ENCODE data around the gene MAPK8IP1. TPM values are rescaled to one million over a fixed set of nuclear protein-coding genes. Genes with fewer than 3 reads are reported as not detected.
A peak's percentile ranks its signal among the peaks of the same experiment; 100 is the strongest.

Gene MAPK8IP1
- total RNA-seq, 1 experiment from 2014 or later, result not detected

DNA sequence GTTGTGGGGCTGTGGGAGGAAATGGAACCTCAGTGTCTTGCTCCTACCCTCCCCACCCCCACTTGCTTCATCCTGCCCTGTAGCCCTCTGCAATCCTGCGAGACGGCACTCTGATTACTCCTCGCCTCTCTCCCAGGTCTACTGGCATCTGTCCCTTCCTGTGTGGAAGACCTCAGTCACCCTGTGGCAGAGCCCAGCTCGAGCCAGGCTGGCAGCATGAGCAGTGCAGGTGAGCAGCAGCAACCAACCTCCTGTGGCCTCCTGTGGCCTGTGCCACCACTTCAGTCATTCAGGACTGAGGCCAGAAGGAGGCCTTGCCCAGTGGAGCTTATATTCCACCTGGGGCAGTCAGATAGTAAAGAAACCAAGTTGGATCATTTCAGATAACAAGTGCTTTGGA, 14.7 kb upstream of the MAPK8IP1 start:
- H3K36me3 ChIP-seq (ENCODE audit: insufficient read depth, low read length), result peaks cover 10% of the 10 kb centered on the region; the same call in 1 of the 2 replicates
- H3K9ac ChIP-seq (ENCODE audit: low read length), result no peak overlapping the region
- H3K4me3 ChIP-seq (ENCODE audit: low read length), result no peak overlapping the region
- H3K9me3 ChIP-seq (ENCODE audit: low read length), result no peaks in the 10 kb centered on the region
- H2AFZ ChIP-seq (ENCODE audit: low read length), result no peak overlapping the region
- DNase-seq, result no peak
- H3K9me2 ChIP-seq (replicated peaks; ENCODE audit: insufficient read depth, low read length), result no peaks in the 10 kb centered on the region
- H4K20me1 ChIP-seq (ENCODE audit: insufficient read depth, low read depth, low read length), result no peaks in the 10 kb centered on the region
- H3K4me1 ChIP-seq (ENCODE audit: low read length), result peaks cover 13% of the 10 kb centered on the region
- H3K27me3 ChIP-seq (ENCODE audit: low read length), result no peaks in the 10 kb centered on the region
- no peaks in the 10 kb centered on the region for H3K79me2 ChIP-seq (ENCODE audit: low read length)
- H3K27ac ChIP-seq (ENCODE audit: low read length), result no peak overlapping the region
- H3K4me2 ChIP-seq (ENCODE audit: low read depth, low read length, poor library complexity, severe bottlenecking), result no peak overlapping the region

- H3K27me3 ChIP-seq (ENCODE audit: low read length), result no peaks in the 10 kb centered on the region
- no peak for DNase-seq
Measured at GRCh38 chr11:45871638-45872037, 13.8 kb upstream of the MAPK8IP1 start.

GRCh38 chr11:45872651-45873356, 12.6 kb upstream of the MAPK8IP1 start:
- Histone ChIP-seq H2AFZ (ENCODE audit: low read length) (no peak overlapping the region), H3K79me2 (ENCODE audit: low read length) (no peaks in the 10 kb centered on the region), H3K27ac (ENCODE audit: low read length) (no peak overlapping the region), H3K9me3 (ENCODE audit: low read length) (no peaks in the 10 kb centered on the region), H3K9ac (ENCODE audit: low read length) (no peak overlapping the region), H3K27me3 (ENCODE audit: low read length) (no peaks in the 10 kb centered on the region), H3K4me3 (ENCODE audit: low read length) (no peak overlapping the region), H3K9me2 (replicated peaks; ENCODE audit: insufficient read depth, low read length) (no peaks in the 10 kb centered on the region), H4K20me1 (ENCODE audit: insufficient read depth, low read depth, low read length) (no peaks in the 10 kb centered on the region), H3K36me3 (ENCODE audit: insufficient read depth, low read length) (peaks cover 10% of the 10 kb centered on the region; the same call in 1 of the 2 replicates), H3K4me2 (ENCODE audit: low read depth, low read length, poor library complexity, severe bottlenecking) (no peak overlapping the region), H3K4me1 (ENCODE audit: low read length) (peaks cover 18% of the 10 kb centered on the region)
- DNase-seq, result peak; percentile 81

More at GRCh38 chr11:45871638-45872037, 13.8 kb upstream of the MAPK8IP1 start:
- Histone ChIP-seq H2AFZ (ENCODE audit: low read length) (no peak overlapping the region), H4K20me1 (ENCODE audit: insufficient read depth, low read depth, low read length) (no peaks in the 10 kb centered on the region), H3K36me3 (ENCODE audit: insufficient read depth, low read length) (peaks cover 10% of the 10 kb centered on the region; the same call in 1 of the 2 replicates), H3K9me3 (ENCODE audit: low read length) (no peaks in the 10 kb centered on the region), H3K9ac (ENCODE audit: low read length) (no peak overlapping the region), H3K4me2 (ENCODE audit: low read depth, low read length, poor library complexity, severe bottlenecking) (no peak overlapping the region), H3K27ac (ENCODE audit: low read length) (no peak overlapping the region), H3K4me1 (ENCODE audit: low read length) (peaks cover 18% of the 10 kb centered on the region), H3K4me3 (ENCODE audit: low read length) (no peak overlapping the region), H3K79me2 (ENCODE audit: low read length) (no peaks in the 10 kb centered on the region), H3K9me2 (replicated peaks; ENCODE audit: insufficient read depth, low read length) (no peaks in the 10 kb centered on the region)

- Histone ChIP-seq H3K36me3 (ENCODE audit: insufficient read depth, low read length) (peaks cover 13% of the 10 kb centered on the region), H3K27ac (ENCODE audit: low read length) (no peak overlapping the region), H3K4me1 (ENCODE audit: low read length) (peaks cover 18% of the 10 kb centered on the region), H3K4me3 (ENCODE audit: low read length) (no peak overlapping the region), H3K4me2 (ENCODE audit: low read depth, low read length, poor library complexity, severe bottlenecking) (no peak overlapping the region), H2AFZ (ENCODE audit: low read length) (no peak overlapping the region), H3K9ac (ENCODE audit: low read length) (no peak overlapping the region), H3K79me2 (ENCODE audit: low read length) (no peaks in the 10 kb centered on the region), H3K9me3 (ENCODE audit: low read length) (no peaks in the 10 kb centered on the region), H4K20me1 (ENCODE audit: insufficient read depth, low read depth, low read length) (no peaks in the 10 kb centered on the region), H3K9me2 (replicated peaks; ENCODE audit: insufficient read depth, low read length) (no peaks in the 10 kb centered on the region), H3K27me3 (ENCODE audit: low read length) (no peaks in the 10 kb centered on the region)
- DNase-seq, result no peak
Measured at GRCh38 chr11:45876401-45876800, 9.1 kb upstream of the MAPK8IP1 start.

DNA sequence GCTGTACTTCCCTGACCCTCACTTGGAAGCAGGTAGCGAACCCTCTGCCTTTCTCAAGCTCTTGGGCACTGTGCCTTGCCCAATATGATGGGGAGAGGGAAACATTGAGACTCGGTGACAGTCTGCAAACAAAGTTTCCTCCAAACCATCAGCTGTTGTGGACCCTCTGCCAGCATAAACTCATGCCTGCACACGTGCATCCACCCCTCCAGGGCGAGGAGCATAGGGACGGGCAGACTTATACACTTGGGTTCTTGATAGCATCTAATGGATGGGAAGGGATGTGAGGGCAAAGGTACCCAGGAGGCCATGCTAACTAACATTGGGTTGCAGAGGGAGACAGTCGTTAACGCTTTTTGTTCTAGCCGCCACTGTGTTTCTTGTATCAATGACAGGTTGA, 8.2 kb upstream of the MAPK8IP1 start:
- Histone ChIP-seq H3K27me3 (ENCODE audit: low read length) (no peaks in the 10 kb centered on the region), H3K9me3 (ENCODE audit: low read length) (no peaks in the 10 kb centered on the region), H3K36me3 (ENCODE audit: insufficient read depth, low read length) (peaks cover 11% of the 10 kb centered on the region), H3K79me2 (ENCODE audit: low read length) (no peaks in the 10 kb centered on the region), H3K4me3 (ENCODE audit: low read length) (no peak overlapping the region), H3K4me2 (ENCODE audit: low read depth, low read length, poor library complexity, severe bottlenecking) (no peak overlapping the region), H3K9me2 (replicated peaks; ENCODE audit: insufficient read depth, low read length) (no peaks in the 10 kb centered on the region), H2AFZ (ENCODE audit: low read length) (no peak overlapping the region), H3K9ac (ENCODE audit: low read length) (no peak overlapping the region), H3K27ac (ENCODE audit: low read length) (no peak overlapping the region), H3K4me1 (ENCODE audit: low read length) (peaks cover 18% of the 10 kb centered on the region), H4K20me1 (ENCODE audit: insufficient read depth, low read depth, low read length) (no peaks in the 10 kb centered on the region)
- no peak for DNase-seq

GRCh38 chr11:45877845-45878244, 7.6 kb upstream of the MAPK8IP1 start:
- no peaks in the 10 kb centered on the region for H3K79me2 ChIP-seq (ENCODE audit: low read length)
- H3K9me2 ChIP-seq (replicated peaks; ENCODE audit: insufficient read depth, low read length), result no peaks in the 10 kb centered on the region
- H3K4me3 ChIP-seq (ENCODE audit: low read length), result no peak overlapping the region
- no peak overlapping the region for H3K4me2 ChIP-seq (ENCODE audit: low read depth, low read length, poor library complexity, severe bottlenecking)
- no peaks in the 10 kb centered on the region for H3K9me3 ChIP-seq (ENCODE audit: low read length)
- H2AFZ ChIP-seq (ENCODE audit: low read length), result no peak overlapping the region
- H3K9ac ChIP-seq (ENCODE audit: low read length), result no peak overlapping the region
- peaks cover 11% of the 10 kb centered on the region for H3K36me3 ChIP-seq (ENCODE audit: insufficient read depth, low read length)
- H3K4me1 ChIP-seq (ENCODE audit: low read length), result peaks cover 17% of the 10 kb centered on the region
- H3K27ac ChIP-seq (ENCODE audit: low read length), result no peak overlapping the region
- H4K20me1 ChIP-seq (ENCODE audit: insufficient read depth, low read depth, low read length), result no peaks in the 10 kb centered on the region
- no peaks in the 10 kb centered on the region for H3K27me3 ChIP-seq (ENCODE audit: low read length)
- no peak for DNase-seq

- peaks cover 12% of the 10 kb centered on the region for H3K4me1 ChIP-seq (ENCODE audit: low read length)
- no peak for DNase-seq
- peaks cover 3% of the 10 kb centered on the region; the same call in 1 of the 2 replicates for H4K20me1 ChIP-seq (ENCODE audit: insufficient read depth, low read depth, low read length)
- no peaks in the 10 kb centered on the region for H3K27me3 ChIP-seq (ENCODE audit: low read length)
- H3K9ac ChIP-seq (ENCODE audit: low read length), result no peak overlapping the region
- no peaks in the 10 kb centered on the region for H3K79me2 ChIP-seq (ENCODE audit: low read length)
- no peak overlapping the region for H3K4me2 ChIP-seq (ENCODE audit: low read depth, low read length, poor library complexity, severe bottlenecking)
- H2AFZ ChIP-seq (ENCODE audit: low read length), result no peak overlapping the region
- H3K4me3 ChIP-seq (ENCODE audit: low read length), result no peak overlapping the region
- H3K9me3 ChIP-seq (ENCODE audit: low read length), result no peaks in the 10 kb centered on the region
- no peaks in the 10 kb centered on the region for H3K9me2 ChIP-seq (replicated peaks; ENCODE audit: insufficient read depth, low read length)
- H3K36me3 ChIP-seq (ENCODE audit: insufficient read depth, low read length), result peaks cover 4% of the 10 kb centered on the region
- H3K27ac ChIP-seq (ENCODE audit: low read length), result no peak overlapping the region
Measured at GRCh38 chr11:45879803-45880686, 5.4 kb upstream of the MAPK8IP1 start.

Measured in Karpas-422 (cell line).